ENCODE measurements around the gene NTN5. TPM values are rescaled to one million over a fixed set of nuclear protein-coding genes. Genes with fewer than 3 reads are reported as not detected.

Gene NTN5
- total and polyA plus RNA-seq, 9 of the 15 experiments (the other 6 are each of a cell fraction or from before 2014, with no cell fraction given): not detected

DNA sequence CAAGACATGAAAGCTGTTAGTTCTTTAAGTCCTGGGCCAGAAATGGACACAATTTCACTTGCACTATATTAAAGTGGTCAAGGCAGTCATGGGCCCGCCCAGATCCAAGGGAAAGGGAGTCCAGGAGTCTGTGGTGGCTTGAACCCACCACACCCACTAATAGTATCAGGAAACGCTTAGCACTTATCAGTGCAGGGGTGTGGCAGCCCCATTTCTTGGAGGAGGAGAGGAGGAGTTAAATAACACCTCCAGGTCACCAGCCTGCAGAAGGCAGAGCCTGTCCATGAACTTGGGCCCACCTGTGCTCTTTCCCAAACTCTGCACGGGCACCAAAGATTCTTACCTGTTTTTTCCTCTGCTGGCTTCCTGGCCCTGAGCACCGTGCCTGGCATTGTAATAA, 5.4 kb upstream of the NTN5 start (continued):
- TF ChIP-seq, protein P1, sequence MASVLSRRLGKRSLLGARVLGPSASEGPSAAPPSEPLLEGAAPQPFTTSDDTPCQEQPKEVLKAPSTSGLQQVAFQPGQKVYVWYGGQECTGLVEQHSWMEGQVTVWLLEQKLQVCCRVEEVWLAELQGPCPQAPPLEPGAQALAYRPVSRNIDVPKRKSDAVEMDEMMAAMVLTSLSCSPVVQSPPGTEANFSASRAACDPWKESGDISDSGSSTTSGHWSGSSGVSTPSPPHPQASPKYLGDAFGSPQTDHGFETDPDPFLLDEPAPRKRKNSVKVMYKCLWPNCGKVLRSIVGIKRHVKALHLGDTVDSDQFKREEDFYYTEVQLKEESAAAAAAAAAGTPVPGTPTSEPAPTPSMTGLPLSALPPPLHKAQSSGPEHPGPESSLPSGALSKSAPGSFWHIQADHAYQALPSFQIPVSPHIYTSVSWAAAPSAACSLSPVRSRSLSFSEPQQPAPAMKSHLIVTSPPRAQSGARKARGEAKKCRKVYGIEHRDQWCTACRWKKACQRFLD (CRISPR knock-in tag; IDR thresholded peaks at IDR 0.05): no peak
- TF ChIP-seq PTBP1 (IDR thresholded peaks at IDR 0.05; ENCODE audit: low read depth, low read length): no peak
- TF ChIP-seq, protein P2, sequence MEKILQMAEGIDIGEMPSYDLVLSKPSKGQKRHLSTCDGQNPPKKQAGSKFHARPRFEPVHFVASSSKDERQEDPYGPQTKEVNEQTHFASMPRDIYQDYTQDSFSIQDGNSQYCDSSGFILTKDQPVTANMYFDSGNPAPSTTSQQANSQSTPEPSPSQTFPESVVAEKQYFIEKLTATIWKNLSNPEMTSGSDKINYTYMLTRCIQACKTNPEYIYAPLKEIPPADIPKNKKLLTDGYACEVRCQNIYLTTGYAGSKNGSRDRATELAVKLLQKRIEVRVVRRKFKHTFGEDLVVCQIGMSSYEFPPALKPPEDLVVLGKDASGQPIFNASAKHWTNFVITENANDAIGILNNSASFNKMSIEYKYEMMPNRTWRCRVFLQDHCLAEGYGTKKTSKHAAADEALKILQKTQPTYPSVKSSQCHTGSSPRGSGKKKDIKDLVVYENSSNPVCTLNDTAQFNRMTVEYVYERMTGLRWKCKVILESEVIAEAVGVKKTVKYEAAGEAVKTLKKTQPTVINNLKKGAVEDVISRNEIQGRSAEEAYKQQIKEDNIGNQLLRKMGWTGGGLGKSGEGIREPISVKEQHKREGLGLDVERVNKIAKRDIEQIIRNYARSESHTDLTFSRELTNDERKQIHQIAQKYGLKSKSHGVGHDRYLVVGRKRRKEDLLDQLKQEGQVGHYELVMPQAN (IDR thresholded peaks at IDR 0.05; ENCODE audit: borderline replicate concordance): no peak
- TF ChIP-seq RNF2 (IDR thresholded peaks at IDR 0.05): peak; percentile 46; the same call in 1 of the 2 replicates
- no peak for TF ChIP-seq ZNF354B (CRISPR knock-in tag; IDR thresholded peaks at IDR 0.05)
- no peak for TF ChIP-seq POLR2AphosphoS5 (IDR thresholded peaks at IDR 0.05; ENCODE audit: control insufficient read depth, insufficient read depth, low read depth, low read length)
- no peak for TF ChIP-seq TARDBP (IDR thresholded peaks at IDR 0.05)
- TF ChIP-seq, protein P3, sequence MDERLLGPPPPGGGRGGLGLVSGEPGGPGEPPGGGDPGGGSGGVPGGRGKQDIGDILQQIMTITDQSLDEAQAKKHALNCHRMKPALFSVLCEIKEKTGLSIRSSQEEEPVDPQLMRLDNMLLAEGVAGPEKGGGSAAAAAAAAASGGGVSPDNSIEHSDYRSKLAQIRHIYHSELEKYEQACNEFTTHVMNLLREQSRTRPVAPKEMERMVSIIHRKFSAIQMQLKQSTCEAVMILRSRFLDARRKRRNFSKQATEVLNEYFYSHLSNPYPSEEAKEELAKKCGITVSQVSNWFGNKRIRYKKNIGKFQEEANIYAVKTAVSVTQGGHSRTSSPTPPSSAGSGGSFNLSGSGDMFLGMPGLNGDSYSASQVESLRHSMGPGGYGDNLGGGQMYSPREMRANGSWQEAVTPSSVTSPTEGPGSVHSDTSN (CRISPR knock-in tag; IDR thresholded peaks at IDR 0.05; ENCODE audit: low read depth): no peak
- TF ChIP-seq, protein P3 (tag; conservative IDR thresholded peaks at IDR 0.05; ENCODE audit: low read depth): no peak
- no peak for TF ChIP-seq MEF2D (tag; conservative IDR thresholded peaks at IDR 0.05; ENCODE audit: low read depth)
- TF ChIP-seq, protein P4, sequence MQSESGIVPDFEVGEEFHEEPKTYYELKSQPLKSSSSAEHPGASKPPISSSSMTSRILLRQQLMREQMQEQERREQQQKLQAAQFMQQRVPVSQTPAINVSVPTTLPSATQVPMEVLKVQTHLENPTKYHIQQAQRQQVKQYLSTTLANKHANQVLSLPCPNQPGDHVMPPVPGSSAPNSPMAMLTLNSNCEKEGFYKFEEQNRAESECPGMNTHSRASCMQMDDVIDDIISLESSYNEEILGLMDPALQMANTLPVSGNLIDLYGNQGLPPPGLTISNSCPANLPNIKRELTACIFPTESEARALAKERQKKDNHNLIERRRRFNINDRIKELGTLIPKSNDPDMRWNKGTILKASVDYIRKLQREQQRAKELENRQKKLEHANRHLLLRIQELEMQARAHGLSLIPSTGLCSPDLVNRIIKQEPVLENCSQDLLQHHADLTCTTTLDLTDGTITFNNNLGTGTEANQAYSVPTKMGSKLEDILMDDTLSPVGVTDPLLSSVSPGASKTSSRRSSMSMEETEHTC (IDR thresholded peaks at IDR 0.05): no peak
- TF ChIP-seq GATAD2A (IDR thresholded peaks at IDR 0.05): 0 out of 2 replicates have a peak, but pooled peaks have one; percentile 14
- TF ChIP-seq RBM15 (IDR thresholded peaks at IDR 0.05; ENCODE audit: insufficient read depth, low read length): no peak
- TF ChIP-seq NONO (IDR thresholded peaks at IDR 0.05; ENCODE audit: low read depth in 2 of 2, low read length in 1 of 2): no peak
- no peak for TF ChIP-seq ZNF212 (CRISPR knock-in tag; IDR thresholded peaks at IDR 0.05)
- TF ChIP-seq ESRRB (CRISPR knock-in tag; IDR thresholded peaks at IDR 0.05; ENCODE audit: borderline replicate concordance): no peak
- no peak for TF ChIP-seq FIP1L1 (IDR thresholded peaks at IDR 0.05; ENCODE audit: low read depth, low read length, poor library complexity, severe bottlenecking)
- TF ChIP-seq FOS (IDR thresholded peaks at IDR 0.05; ENCODE audit: extremely low read depth, insufficient read length): no peak
- TF ChIP-seq TOE1 (IDR thresholded peaks at IDR 0.05; ENCODE audit: borderline replicate concordance): no peak
- no peak for TF ChIP-seq TOE1 (CRISPR knock-in tag; IDR thresholded peaks at IDR 0.05; ENCODE audit: borderline replicate concordance, low read depth)
- TF ChIP-seq ZC3H4 (CRISPR knock-in tag; IDR thresholded peaks at IDR 0.05; ENCODE audit: borderline replicate concordance): no peak
